Heart right ventricle (tissue), 16 donors: ENCODE data around the gene SLC25A19. TPM values are rescaled to one million over a fixed set of nuclear protein-coding genes. Genes with fewer than 3 reads are reported as not detected.

Experiments
- ATAC-seq, 8 donors: fragments of 200-7000 bp; cut with Tn5 transposase; one replicate each; pipeline ENCODE4 v1.9.1; 2020; ENCODE audit warnings: mild to moderate bottlenecking in 8 of 8, moderate library complexity in 8 of 8, moderate number of reproducible peaks in 1 of 8
- DNase-seq, 2 donors: peaks; one replicate each; pipeline ENCODE4 v3.0.0-alpha.2; 2020
- H3K27ac ChIP-seq, 10 donors: fragments of 200-600 bp; sonication (generic) in 2 of 10; one replicate each; pipeline versions ENCODE4 v1.5.0 to v1.8.0; 2020 to 2022; ENCODE audit warnings: mild to moderate bottlenecking in 3 of 10
- H3K27me3 ChIP-seq, 7 donors: fragments of 200-600 bp; one replicate each; pipeline ENCODE4 v1.8.0; 2021 to 2022; ENCODE audit warnings: mild to moderate bottlenecking in 2 of 7
- H3K36me3 ChIP-seq, 9 donors: fragments of 200-600 bp; sonication (generic) in 1 of 9; one replicate each; pipeline versions ENCODE4 v1.5.0 to v1.8.0; 2020 to 2022; ENCODE audit warnings: mild to moderate bottlenecking in 2 of 9
- H3K4me1 ChIP-seq, 9 donors: fragments of 200-600 bp; sonication (generic) in 1 of 9; one replicate each; pipeline versions ENCODE4 v1.5.0 to v1.8.0; 2020 to 2022; ENCODE audit warnings: mild to moderate bottlenecking in 4 of 9
- H3K4me3 ChIP-seq, 10 donors: fragments of 200-600 bp; sonication (generic) in 2 of 10; one replicate each; pipeline versions ENCODE4 v1.5.0 to v1.8.0; 2020 to 2022; ENCODE audit warnings: mild to moderate bottlenecking in 7 of 10, moderate library complexity in 2 of 10
- H3K9me3 ChIP-seq, 11 donors: fragments of 200-600 bp in 10 of 11; sonication (generic) in 2 of 11; one replicate each; pipeline versions ENCODE4 v1.5.0 to v1.8.0; 2013 to 2022; ENCODE audit warnings: mild to moderate bottlenecking in 2 of 11, control low read depth in 1 of 11, moderate library complexity in 1 of 11
- WGBS, 2 donors: extraction: QIAGEN DNeasy Blood & Tissue Kit; methylation state at CpG; one replicate each; pipeline ENCODE4 v1.1.7; 2013; ENCODE audit warnings: inconsistent platforms in 1 of 2; 5-methylcytosine and 5-hydroxymethylcytosine counted together
- intact Hi-C, 10 donors: fragments of 100-400 bp; cut with DNase I; formaldehyde crosslinking; loops; one replicate each; pipeline versions ENCODE4 v1.11.1 to v1.14.2; 2022
- polyA plus RNA-seq, 2 donors: library from polyadenylated mRNA; stranded (reverse); fragments of 200-250 nt; gene quantifications; one replicate each; pipeline ENCODE4 v1.2.3, GENCODE V29; 2013
- total RNA-seq, 10 donors: library from RNA; stranded (reverse); fragmentation: NEBNext Ultra II Directional in 3 of 10; extraction: Animal tissue kit (Norgen Biotek cat#: 25700) in 3 of 10; gene quantifications; one replicate each; pipeline versions ENCODE4 v1.2.1 to v1.2.4, GENCODE V29; 2021 to 2023
- TF ChIP-seq, protein P1 (sequence below), 9 donors: fragments of 200-600 bp; sonication (generic) in 2 of 9; IDR thresholded peaks; one replicate each; pipeline versions ENCODE4 v1.5.0 to v1.8.0; 2021 to 2022; ENCODE audit warnings: antibody characterized with exemption in 9 of 9, mild to moderate bottlenecking in 5 of 9, moderate library complexity in 1 of 9
- donor health status: Arrhythmogenic right ventricular cardiomyopathy.
- donor health status: ischemic (EF 13 %, LVEDD 7.1; RV severe dilation, severe dysfunction).
- donor health status: healthy with polysubstance abuse.
- donor health status: DM: no; HTN: yes; CAD: no.
- donor health status: DM: no; HTN: no; CAD: no.
- donor health status: ischemic (EF 25% LVEDD 6.9; RV normal size, moderate dysfunction).
- donor health status: ischemic (EF 25% LVEDD 5.7; RV mildly dilated, moderate dysfunction).
- donor health status: healthy.
- donor health status: DM: yes; HTN: yes; CAD: no.
- donor health status: Ischemic cardiomyopathy.
- donor health status: ischemic (EF 35%, LVEDD 5.7; RV mildly dilated, moderate dysfunction).
- donor health status: nonischemic (EF 11% LVEDD 7.7; RV severe dilation, severe dysfunction).
- donor health status: DM: yes; HTN: yes; CAD: no.
- donor health status: PGD.
- donor health status: ischemic (EF 29% LVEDD 5.4; RV normal size, mild dysfunction).
- donor health status: nonischemic (EF 23%, LVEDD 6.1; RV moderate dilation, normal function).

SLC25A19 gene
- total and polyA plus RNA-seq, 12 donors = 6.8 to 23.2 (median 12.2) TPM

- peak; percentile 65 to 69 for DNase-seq
- H3K9me3 ChIP-seq = no peaks in the 10 kb centered on the region
- H3K36me3 ChIP-seq = peaks cover 0 to 37% (median 16%) of the 10 kb centered on the region in 9 donors
- intact Hi-C loops = loop anchor here in 4 of 10 donors (2.0 to 5.0 kb wide), 3 partner anchors 18 to 142 kb away; partner anchors contain the start of genes GRB2 (in 1 of the 4) and SLC25A19 (in 1 of the 4)
- WGBS, 2 donors = 1% methylated on average over 46 to 47 of the region's 47 CpGs
- peak; percentile 49 to 71 (median 61) for ATAC-seq
- H3K27me3 ChIP-seq = no peaks in the 10 kb centered on the region
- H3K4me3 ChIP-seq = peak overlapping the region; percentile 69 to 100 (median 96)
- TF ChIP-seq, protein P1, sequence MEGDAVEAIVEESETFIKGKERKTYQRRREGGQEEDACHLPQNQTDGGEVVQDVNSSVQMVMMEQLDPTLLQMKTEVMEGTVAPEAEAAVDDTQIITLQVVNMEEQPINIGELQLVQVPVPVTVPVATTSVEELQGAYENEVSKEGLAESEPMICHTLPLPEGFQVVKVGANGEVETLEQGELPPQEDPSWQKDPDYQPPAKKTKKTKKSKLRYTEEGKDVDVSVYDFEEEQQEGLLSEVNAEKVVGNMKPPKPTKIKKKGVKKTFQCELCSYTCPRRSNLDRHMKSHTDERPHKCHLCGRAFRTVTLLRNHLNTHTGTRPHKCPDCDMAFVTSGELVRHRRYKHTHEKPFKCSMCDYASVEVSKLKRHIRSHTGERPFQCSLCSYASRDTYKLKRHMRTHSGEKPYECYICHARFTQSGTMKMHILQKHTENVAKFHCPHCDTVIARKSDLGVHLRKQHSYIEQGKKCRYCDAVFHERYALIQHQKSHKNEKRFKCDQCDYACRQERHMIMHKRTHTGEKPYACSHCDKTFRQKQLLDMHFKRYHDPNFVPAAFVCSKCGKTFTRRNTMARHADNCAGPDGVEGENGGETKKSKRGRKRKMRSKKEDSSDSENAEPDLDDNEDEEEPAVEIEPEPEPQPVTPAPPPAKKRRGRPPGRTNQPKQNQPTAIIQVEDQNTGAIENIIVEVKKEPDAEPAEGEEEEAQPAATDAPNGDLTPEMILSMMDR (IDR thresholded peaks at IDR 0.05) = peak in 5 of 9 donors; percentile 24 to 52 (median 44)
- H3K4me1 ChIP-seq = peaks cover 4 to 62% (median 37%) of the 10 kb centered on the region in 9 donors
- peak overlapping the region; percentile 90 to 99 (median 97) for H3K27ac ChIP-seq
Observed at GRCh38 chr17:75270218-75270965, 18.8 kb downstream of the SLC25A19 start.

- Histone ChIP-seq H3K36me3 (peaks cover 0 to 37% (median 20%) of the 10 kb centered on the region in 9 donors), H3K27me3 (no peaks in the 10 kb centered on the region), H3K9me3 (no peaks in the 10 kb centered on the region), H3K4me3 (peak overlapping the region; percentile 69 to 100 (median 96)), H3K27ac (peak overlapping the region in 9 of 10 donors; percentile 90 to 99 (median 97)), H3K4me1 (peaks cover 4 to 63% (median 37%) of the 10 kb centered on the region in 9 donors)
- ATAC-seq (peak in 1 of 8 donors; percentile 2), DNase-seq (no peak)
- intact Hi-C loops = loop anchor here in 4 of 10 donors (2.0 to 5.0 kb wide), 3 partner anchors 19 to 142 kb away; partner anchors contain the start of genes GRB2 (in 1 of the 4) and SLC25A19 (in 1 of the 4)
- TF ChIP-seq, protein P1 (IDR thresholded peaks at IDR 0.05) = no peak
- 21 to 23% methylated on average over 6 of the region's 6 CpGs for WGBS, 2 donors
Observed at GRCh38 chr17:75269844-75270217, 19.4 kb downstream of the SLC25A19 start.

DNA sequence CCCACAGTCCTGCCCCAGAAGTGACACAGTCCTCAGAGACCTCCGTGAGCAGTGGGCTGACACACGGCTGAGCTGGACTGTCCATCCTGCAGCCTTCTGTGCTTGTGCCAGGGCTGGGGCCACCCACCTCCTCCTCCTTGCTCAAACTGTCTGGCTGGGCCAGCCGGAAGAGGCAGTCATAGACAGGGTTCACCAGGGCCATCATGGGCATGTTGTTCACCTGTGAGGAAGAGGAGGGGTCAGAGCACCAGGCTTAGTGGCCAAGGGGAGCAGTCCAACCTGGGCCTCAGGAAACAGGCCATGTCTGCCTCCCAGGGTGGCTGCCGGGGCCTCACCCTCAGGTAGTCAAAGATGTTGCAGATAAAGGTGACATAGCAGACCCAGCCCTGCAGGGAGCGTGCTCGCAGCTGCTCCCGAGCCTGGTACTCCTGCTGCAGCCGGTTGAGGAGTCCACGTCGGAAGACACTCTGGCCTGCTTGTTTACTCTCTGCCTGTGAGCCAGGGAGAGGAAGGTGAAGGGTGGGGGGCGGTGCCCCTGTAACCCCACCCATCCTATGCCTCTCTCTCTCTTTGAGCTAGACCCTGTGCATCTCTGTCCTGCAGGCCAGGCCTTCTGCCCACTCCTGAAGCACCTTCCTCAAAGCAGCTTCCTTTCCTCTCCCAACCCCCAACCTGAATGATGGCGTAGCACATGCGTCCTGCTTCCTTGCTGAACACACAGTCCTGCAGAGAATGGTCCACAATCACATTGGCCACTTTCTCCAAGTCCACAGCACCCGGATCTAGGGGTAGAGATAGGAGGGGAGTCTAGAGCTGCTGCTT is 21.6 kb downstream of the SLC25A19 start:
- TF ChIP-seq, protein P1 (IDR thresholded peaks at IDR 0.05) = no peak
- no peak overlapping the region for H3K4me3 ChIP-seq
- no peak for DNase-seq
- peaks cover 0 to 53% (median 35%) of the 10 kb centered on the region in 9 donors for H3K36me3 ChIP-seq
- peak overlapping the region in 1 of 10 donors; percentile 31 for H3K27ac ChIP-seq
- H3K4me1 ChIP-seq = peaks cover 4 to 63% (median 35%) of the 10 kb centered on the region in 9 donors
- no peak for ATAC-seq
- WGBS, 2 donors = 44 to 56% methylated on average over 14 of the region's 14 CpGs
- no peaks in the 10 kb centered on the region for H3K27me3 ChIP-seq
- intact Hi-C loops = no loop called here
- H3K9me3 ChIP-seq = no peaks in the 10 kb centered on the region

DNA sequence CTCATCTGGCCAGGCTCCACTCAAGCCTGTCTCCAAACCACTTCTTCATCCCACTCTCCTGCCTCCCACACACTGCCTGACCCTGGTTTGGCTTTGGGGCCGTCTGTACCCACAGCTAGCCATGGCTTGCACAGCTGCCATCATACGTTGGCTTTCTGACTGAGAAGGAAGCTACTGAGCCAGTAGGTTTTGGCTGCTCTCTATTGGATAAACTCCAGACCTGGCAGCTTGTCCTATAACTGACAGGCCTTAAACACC is 22.2 kb downstream of the SLC25A19 start:
- TF ChIP-seq, protein P1 (IDR thresholded peaks at IDR 0.05) = no peak
- intact Hi-C loops = no loop called here
- DNase-seq = no peak
- Histone ChIP-seq H3K27me3 (no peaks in the 10 kb centered on the region), H3K4me1 (peaks cover 4 to 63% (median 34%) of the 10 kb centered on the region in 9 donors), H3K27ac (peak overlapping the region in 1 of 10 donors; percentile 31), H3K4me3 (no peak overlapping the region), H3K9me3 (no peaks in the 10 kb centered on the region), H3K36me3 (peaks cover 0 to 53% (median 35%) of the 10 kb centered on the region in 9 donors)
- no peak for ATAC-seq
- WGBS, 2 donors = 46 to 47% methylated on average over 2 of the region's 2 CpGs
